ENCODE data around the gene ADIPOR2.

Gene ADIPOR2

DNA sequence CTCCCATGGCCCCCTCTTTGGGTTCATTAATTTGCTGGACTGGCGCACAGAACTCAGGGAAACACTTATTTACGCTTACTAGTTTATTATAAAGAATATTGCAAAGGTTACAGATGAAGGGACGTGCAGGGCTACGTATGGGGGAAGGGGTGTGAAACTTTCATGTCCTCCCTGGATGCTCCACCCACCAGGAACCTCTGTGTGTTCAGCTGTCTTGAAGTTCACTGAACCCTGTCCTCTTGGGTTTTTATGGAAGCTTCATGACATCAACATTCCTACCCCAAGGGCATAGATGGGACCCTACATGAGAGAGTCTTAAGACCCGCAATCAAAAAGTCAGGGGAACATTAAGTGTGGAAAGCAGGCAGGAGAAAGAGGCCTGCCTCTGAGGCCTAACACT lies 58.1 kb downstream of the ADIPOR2 start:
- Mint-ChIP-seq H3K4me1 (ENCODE audit: low read depth) (no peaks in the 10 kb centered on the region), H3K27ac (no peak overlapping the region), H3K27me3 (ENCODE audit: low read depth) (no peaks in the 10 kb centered on the region), H3K9me3 (peaks cover 29% of the 10 kb centered on the region), H3K36me3 (ENCODE audit: low read depth) (peaks cover 42% of the 10 kb centered on the region), H3K4me3 (no peak overlapping the region)

DNA sequence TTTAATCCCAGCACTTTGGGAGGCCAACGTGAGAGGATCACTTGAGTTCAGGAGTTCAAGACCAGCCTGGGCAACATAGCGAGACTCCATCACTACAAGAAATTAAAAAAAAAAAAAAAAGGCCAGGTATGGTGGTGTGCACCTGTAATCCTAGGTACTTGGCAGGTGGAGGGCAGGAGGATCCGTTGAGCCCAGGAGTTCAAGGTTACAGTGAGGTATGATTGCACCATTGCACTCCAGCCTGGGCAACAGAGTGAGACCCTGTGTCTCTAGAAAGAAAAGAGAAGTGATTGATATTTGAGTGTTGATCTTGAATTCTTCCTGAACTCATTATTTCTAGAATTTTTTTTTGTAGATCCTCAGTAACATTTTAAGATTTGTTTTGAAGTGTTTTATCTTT lies 59.4 kb downstream of the ADIPOR2 start:
- Mint-ChIP-seq H3K27me3 (ENCODE audit: low read depth) (no peaks in the 10 kb centered on the region), H3K4me3 (no peak overlapping the region)

DNA sequence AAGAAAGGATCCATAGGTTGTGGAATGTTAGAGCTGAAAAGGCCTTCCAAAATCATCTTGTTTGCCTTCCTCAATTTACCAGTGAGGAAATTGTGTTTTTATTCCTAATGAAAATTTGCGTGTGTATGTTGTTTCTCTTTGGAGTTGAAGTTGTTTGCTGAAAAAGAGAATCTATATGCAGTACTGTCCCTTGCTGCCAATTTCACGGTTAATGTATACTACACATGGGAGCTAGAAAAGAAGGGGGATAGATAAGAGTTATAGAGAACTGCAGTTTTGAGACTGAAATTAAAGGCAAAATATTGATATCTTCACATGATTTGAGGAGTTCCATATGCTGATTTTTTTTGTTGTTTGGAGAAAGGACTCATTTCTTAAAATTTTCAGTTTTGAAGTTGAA lies 67.5 kb downstream of the ADIPOR2 start:
- H3K27ac Mint-ChIP-seq = no peak overlapping the region
- H3K4me3 Mint-ChIP-seq = no peak overlapping the region
- no peaks in the 10 kb centered on the region for H3K9me3 Mint-ChIP-seq
- H3K27me3 Mint-ChIP-seq (ENCODE audit: low read depth) = no peaks in the 10 kb centered on the region
- H3K36me3 Mint-ChIP-seq (ENCODE audit: low read depth) = peaks cover 24% of the 10 kb centered on the region
- peaks cover 2% of the 10 kb centered on the region for H3K4me1 Mint-ChIP-seq (ENCODE audit: low read depth)

More for the DNA sequence above, 59.4 kb downstream of the ADIPOR2 start:
- H3K27ac Mint-ChIP-seq = no peak overlapping the region
- peaks cover 42% of the 10 kb centered on the region for H3K36me3 Mint-ChIP-seq (ENCODE audit: low read depth)
- peaks cover 29% of the 10 kb centered on the region for H3K9me3 Mint-ChIP-seq
- H3K4me1 Mint-ChIP-seq (ENCODE audit: low read depth) = no peaks in the 10 kb centered on the region

DNA sequence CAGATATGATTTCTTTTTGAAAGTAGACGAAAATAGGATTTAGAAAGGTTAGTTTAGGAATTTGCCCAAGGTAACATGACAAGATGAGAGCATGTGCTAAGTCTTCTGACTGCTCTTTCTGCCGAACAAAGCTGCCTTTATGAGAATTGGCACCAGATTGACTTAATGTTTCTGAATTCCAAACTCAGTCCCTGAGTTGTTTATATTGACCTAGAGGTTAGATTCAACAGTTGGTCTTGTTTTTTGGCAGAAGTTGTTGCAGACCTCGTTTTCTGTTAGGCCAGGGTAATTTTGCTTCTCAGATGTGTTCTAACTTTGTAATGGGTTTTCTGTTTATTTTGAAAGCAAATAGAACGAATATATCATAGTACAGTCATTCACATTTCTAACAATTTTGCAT lies 68.0 kb downstream of the ADIPOR2 start:
- Mint-ChIP-seq H3K4me3 (no peak overlapping the region), H3K4me1 (ENCODE audit: low read depth) (peaks cover 2% of the 10 kb centered on the region)

DNA sequence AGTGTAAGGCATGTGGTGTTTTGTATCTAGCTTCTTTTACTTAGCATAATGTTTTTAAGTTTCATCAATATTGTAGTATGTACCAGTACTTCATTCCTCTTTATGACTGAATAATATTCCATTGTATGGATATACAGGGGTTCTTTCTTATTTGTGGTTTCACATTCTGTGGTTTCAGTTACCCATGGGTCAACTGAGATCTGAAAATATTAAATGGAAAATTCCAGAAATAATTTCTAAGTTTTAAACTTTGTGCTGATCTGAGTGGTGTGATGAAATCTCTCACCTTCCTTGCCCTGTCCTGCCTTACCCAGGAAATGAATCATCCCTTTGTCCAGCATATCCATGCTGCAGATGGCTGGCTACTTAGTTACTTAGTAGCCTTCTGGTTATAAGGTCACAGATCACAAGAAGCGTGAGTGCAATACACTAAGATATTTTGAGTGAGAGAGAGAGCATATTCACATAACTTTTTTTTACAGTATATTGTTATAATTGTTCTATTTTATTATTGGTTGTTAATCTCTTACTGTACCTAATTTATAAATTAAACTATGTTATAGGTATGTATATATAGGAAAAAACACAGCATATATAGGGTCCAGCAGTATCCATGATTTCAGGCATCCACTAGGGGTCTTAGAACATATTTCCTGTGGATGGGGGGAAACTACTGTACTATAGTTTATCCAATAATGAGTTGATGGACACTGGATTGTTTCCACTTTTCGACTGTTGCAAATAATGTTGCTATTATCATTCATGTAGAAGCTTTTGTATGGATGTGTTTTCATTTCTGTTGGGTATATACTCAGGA lies 69.9 kb downstream of the ADIPOR2 start:
- H3K4me1 Mint-ChIP-seq (ENCODE audit: low read depth) = peaks cover 4% of the 10 kb centered on the region
- no peak overlapping the region for H3K4me3 Mint-ChIP-seq
- peaks cover 23% of the 10 kb centered on the region for H3K36me3 Mint-ChIP-seq (ENCODE audit: low read depth)
- no peak overlapping the region for H3K27ac Mint-ChIP-seq
- no peaks in the 10 kb centered on the region for H3K9me3 Mint-ChIP-seq
- no peaks in the 10 kb centered on the region for H3K27me3 Mint-ChIP-seq (ENCODE audit: low read depth)

More for the DNA sequence above, 68.0 kb downstream of the ADIPOR2 start:
- no peaks in the 10 kb centered on the region for H3K9me3 Mint-ChIP-seq
- H3K27me3 Mint-ChIP-seq (ENCODE audit: low read depth) = no peaks in the 10 kb centered on the region
- peaks cover 24% of the 10 kb centered on the region for H3K36me3 Mint-ChIP-seq (ENCODE audit: low read depth)
- H3K27ac Mint-ChIP-seq = no peak overlapping the region

DNA sequence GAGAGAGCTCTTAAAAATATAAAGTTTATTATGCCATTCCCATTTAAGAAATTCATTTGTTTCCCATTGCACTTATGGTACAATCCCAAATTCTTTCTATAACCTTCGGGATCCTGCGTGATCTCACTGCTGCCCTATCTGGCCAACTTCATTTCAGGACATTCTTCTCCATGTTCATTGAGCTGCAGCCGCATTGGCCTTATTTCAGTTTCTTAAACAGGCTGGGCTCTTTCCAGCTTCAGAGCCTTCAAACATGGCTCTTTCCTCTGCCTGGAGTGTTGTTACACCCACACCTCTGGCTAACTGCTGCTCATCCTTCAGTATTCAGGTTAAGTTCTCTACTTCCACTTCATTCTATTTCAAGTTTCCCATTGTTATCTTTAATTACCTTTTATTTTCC lies 71.0 kb downstream of the ADIPOR2 start:
- Mint-ChIP-seq H3K4me1 (ENCODE audit: low read depth) (peaks cover 7% of the 10 kb centered on the region), H3K4me3 (no peak overlapping the region), H3K27me3 (ENCODE audit: low read depth) (no peaks in the 10 kb centered on the region), H3K36me3 (ENCODE audit: low read depth) (peaks cover 23% of the 10 kb centered on the region), H3K9me3 (no peaks in the 10 kb centered on the region), H3K27ac (no peak overlapping the region)

DNA sequence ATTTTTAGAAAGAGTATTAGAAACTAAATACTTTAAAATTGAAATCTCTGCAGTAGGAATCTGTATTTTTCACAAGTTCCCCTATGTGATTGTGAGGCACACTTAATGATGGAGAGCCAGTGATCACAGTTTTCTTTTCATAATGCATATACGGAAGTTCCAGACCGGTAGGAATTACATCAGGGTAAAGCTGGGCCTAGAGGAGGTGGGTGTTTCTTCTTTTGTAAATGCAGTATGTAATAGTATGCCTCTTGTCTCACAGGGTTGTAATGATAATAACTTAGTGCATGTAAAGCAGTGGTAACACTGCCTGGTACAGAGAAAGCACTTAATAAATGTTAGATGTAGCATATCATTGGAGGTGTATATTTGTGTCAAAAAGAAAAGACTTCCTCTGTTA lies 72.3 kb downstream of the ADIPOR2 start:
- no peaks in the 10 kb centered on the region for H3K9me3 Mint-ChIP-seq
- H3K36me3 Mint-ChIP-seq (ENCODE audit: low read depth) = peaks cover 17% of the 10 kb centered on the region
- no peaks in the 10 kb centered on the region for H3K27me3 Mint-ChIP-seq (ENCODE audit: low read depth)
- no peak overlapping the region for H3K27ac Mint-ChIP-seq
- H3K4me3 Mint-ChIP-seq = no peak overlapping the region
- H3K4me1 Mint-ChIP-seq (ENCODE audit: low read depth) = peaks cover 7% of the 10 kb centered on the region

DNA sequence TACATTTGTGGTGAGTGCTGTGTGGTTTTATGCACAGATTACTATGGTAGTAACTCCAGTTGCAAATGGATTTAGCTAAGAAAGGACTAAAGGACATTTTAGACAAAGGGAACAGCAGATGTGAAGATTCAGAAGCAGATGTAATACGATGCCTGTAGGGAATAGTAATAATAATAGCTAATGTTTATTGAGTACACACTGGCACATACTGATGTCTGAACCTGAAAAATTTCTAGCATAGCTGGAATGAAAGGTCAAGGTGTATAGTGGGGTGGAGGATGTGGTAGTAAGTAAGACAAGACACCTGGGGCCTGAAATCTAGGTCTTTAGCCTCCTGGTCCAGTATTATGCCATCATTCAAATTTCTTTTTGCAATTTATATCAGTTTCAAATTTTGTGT lies 75.2 kb downstream of the ADIPOR2 start:
- Mint-ChIP-seq H3K4me1 (ENCODE audit: low read depth) (peaks cover 7% of the 10 kb centered on the region), H3K27ac (no peak overlapping the region), H3K9me3 (no peaks in the 10 kb centered on the region), H3K27me3 (ENCODE audit: low read depth) (no peaks in the 10 kb centered on the region), H3K36me3 (ENCODE audit: low read depth) (peaks cover 8% of the 10 kb centered on the region), H3K4me3 (no peak overlapping the region)

DNA sequence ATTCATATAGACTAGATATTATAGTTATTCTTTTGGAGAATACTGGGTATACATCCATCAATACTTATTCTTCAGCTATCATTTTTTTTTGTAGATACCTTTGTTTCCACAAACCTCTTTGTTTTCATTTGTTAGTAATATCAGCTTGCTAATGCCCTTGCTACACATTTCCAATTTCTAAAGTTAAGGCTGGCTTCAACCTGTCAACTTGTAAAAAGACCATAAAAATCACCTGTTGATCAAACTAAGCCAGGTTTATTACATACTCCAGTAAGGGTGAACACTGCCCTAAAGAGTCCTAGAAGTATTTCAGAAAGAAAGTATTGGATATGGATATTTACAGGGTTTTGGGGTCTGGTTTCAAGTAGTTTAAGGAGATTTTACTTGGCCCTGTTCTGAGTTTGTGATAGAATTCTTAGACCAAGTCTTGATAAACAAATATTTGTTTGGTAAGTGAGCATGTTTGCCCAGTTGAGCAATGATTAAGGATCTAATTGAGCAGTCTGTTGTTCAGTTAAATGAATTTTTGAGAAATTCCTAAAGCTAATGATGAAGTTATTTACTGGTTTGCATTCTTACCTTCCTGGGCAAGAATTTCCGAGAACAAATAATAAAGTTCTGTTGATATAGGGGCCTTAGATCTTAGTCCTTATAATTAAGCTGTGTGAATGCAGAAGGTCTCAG lies 76.7 kb downstream of the ADIPOR2 start:
- Mint-ChIP-seq H3K36me3 (ENCODE audit: low read depth) (peaks cover 8% of the 10 kb centered on the region), H3K27ac (no peak overlapping the region), H3K27me3 (ENCODE audit: low read depth) (no peaks in the 10 kb centered on the region), H3K4me1 (ENCODE audit: low read depth) (peaks cover 7% of the 10 kb centered on the region), H3K9me3 (no peaks in the 10 kb centered on the region), H3K4me3 (no peak overlapping the region)

DNA sequence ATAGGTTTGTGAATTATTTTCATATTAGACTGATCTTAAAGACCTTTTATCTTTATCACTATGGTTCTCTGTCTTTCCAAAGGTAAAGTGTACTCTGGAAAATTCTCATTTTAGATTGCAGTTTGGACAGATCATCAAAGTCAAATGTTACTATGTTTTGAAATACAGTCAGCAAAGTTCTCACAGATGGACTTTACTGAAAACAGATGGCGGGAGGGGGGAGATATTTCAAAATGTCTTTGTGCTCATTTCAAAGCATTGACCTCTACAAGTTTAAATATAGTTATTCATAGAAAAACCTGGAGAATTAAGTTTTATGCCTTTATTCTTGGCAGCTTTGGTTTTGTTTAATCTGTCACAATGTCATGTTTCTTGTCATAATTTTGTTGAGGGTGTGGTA lies 77.7 kb downstream of the ADIPOR2 start:
- H3K36me3 Mint-ChIP-seq (ENCODE audit: low read depth) = peaks cover 14% of the 10 kb centered on the region
- no peak overlapping the region for H3K27ac Mint-ChIP-seq
- H3K4me3 Mint-ChIP-seq = no peak overlapping the region
- no peaks in the 10 kb centered on the region for H3K9me3 Mint-ChIP-seq
- no peaks in the 10 kb centered on the region for H3K27me3 Mint-ChIP-seq (ENCODE audit: low read depth)
- H3K4me1 Mint-ChIP-seq (ENCODE audit: low read depth) = peaks cover 8% of the 10 kb centered on the region

DNA sequence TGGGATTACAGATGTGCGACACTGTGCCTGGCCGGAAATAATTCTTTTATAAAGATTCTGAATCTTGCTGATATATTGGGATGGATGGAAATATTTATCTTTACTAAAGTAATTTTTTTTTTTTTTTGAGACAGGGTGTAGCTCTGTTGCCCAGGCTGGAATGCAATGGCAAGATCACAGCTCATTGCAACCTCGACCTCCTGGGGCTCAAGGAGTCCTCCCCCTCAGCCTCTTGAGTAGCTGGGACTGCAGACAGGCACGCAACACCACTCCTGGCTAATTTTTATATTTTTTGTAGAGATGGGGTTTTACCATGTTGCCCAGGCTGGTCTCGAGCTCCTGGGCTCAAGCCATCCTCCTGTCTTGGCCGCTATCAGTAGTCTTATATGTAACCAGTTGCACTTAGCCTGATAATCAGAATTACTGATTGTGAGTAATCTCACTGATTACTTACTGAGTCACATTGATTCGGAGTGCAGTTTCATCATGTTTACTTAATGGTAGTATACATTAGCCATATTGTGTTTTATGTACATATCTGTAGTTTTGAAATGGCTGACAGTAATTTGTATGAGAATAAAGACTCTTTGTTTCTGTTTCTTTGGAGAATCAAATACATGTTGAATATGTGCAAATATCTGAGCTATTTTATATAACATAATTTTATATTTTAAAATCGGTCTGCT lies 79.1 kb downstream of the ADIPOR2 start:
- no peaks in the 10 kb centered on the region for H3K27me3 Mint-ChIP-seq (ENCODE audit: low read depth)
- H3K36me3 Mint-ChIP-seq (ENCODE audit: low read depth) = peaks cover 17% of the 10 kb centered on the region
- H3K4me3 Mint-ChIP-seq = no peak overlapping the region
- H3K9me3 Mint-ChIP-seq = no peaks in the 10 kb centered on the region
- H3K27ac Mint-ChIP-seq = no peak overlapping the region
- H3K4me1 Mint-ChIP-seq (ENCODE audit: low read depth) = peaks cover 12% of the 10 kb centered on the region

DNA sequence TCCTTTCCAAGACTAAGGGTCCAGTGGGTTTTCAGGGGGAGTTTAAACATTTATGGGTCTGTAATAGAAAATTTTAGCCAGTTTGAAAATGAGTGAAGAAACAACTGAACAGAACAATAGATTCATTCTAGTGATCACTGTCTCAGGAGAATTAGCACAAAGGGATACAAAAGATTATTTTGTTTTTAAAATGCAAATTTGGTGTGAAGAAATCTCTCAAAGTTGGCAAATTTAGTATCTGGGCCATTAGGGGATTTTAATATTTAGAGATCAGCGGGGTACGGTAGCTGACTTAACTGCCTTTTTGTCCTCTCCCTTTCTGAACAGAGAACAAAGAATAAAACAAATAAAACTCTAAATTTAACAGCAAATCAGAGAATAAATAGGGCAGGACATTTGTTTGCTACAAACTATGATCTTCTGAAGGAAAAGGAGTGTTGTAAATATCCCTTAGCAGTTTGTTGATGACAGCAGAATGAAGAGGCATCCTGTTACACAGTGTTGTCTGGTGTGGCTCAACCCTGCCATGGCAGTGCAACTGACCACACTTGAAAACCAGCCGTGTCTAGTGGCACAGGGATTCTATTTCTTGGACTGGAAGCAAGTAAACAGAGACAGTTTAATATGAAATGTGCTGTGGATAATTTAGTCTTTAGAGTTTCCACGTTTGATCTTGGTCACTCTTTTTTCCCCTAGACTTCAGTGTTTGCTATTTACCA lies 83.2 kb downstream of the ADIPOR2 start:
- Mint-ChIP-seq H3K4me1 (ENCODE audit: low read depth) (peaks cover 5% of the 10 kb centered on the region), H3K27me3 (ENCODE audit: low read depth) (no peaks in the 10 kb centered on the region), H3K9me3 (no peaks in the 10 kb centered on the region), H3K27ac (no peak overlapping the region), H3K36me3 (ENCODE audit: low read depth) (peaks cover 23% of the 10 kb centered on the region), H3K4me3 (no peak overlapping the region)

DNA sequence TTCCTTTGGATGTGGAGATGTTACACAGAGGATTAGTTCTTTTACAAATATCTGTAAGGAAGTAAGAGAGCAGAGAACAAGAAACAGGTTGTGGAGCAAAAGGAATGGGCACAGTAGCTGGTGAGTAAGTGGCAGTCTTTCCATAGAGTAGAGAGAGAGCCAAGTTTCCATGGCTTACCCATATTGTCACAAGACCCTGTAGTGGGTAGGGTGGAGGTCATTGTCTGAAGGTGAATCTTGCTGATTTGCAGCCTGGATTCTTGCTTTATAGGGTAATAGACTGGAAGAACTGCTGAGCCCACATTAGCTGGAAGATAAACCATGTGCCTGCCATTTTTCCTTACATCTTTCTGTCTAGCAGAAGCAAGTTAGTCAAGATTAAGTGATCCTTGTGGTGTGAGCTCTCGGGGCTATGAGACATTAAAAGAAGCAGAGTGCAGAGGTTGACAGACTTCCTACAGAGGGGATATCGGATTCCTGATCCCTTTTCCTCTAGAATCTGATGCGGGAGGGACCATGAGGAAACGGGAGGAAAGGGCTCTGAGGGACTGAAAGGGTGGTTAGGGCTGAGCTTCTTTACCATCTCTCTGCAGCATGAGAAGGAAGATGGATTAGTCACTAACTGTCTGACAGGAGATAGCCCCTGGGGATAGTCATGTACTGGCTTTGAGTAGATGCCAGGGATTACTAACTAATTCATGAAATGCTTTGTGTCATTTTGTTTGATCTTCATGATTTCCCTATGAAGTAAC lies 85.5 kb downstream of the ADIPOR2 start:
- no peak overlapping the region for H3K4me3 Mint-ChIP-seq
- no peaks in the 10 kb centered on the region for H3K27me3 Mint-ChIP-seq (ENCODE audit: low read depth)
- H3K36me3 Mint-ChIP-seq (ENCODE audit: low read depth) = peaks cover 29% of the 10 kb centered on the region
- H3K9me3 Mint-ChIP-seq = no peaks in the 10 kb centered on the region
- H3K27ac Mint-ChIP-seq = no peak overlapping the region
- peaks cover 5% of the 10 kb centered on the region for H3K4me1 Mint-ChIP-seq (ENCODE audit: low read depth)

DNA sequence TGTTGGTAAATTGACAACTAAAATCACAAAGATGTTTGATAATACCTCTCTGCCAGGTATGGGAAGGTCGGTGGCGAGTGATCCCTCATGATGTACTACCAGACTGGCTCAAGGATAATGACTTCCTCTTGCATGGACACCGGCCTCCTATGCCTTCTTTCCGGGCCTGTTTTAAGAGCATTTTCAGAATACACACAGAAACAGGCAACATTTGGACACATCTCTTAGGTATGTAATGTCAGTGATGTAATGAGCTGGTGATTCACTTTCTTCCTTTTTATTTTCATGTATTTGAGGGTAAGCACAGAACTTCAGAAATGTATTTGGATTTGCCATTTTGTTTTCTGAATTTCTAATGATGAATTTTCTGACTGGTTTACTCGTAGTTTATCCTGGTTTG lies 86.9 kb downstream of the ADIPOR2 start:
- no peaks in the 10 kb centered on the region for H3K27me3 Mint-ChIP-seq (ENCODE audit: low read depth)
- peaks cover 5% of the 10 kb centered on the region for H3K4me1 Mint-ChIP-seq (ENCODE audit: low read depth)
- no peaks in the 10 kb centered on the region for H3K9me3 Mint-ChIP-seq
- H3K4me3 Mint-ChIP-seq = no peak overlapping the region
- peaks cover 27% of the 10 kb centered on the region for H3K36me3 Mint-ChIP-seq (ENCODE audit: low read depth)
- no peak overlapping the region for H3K27ac Mint-ChIP-seq
